K562 (cell line): ENCODE data around the gene PRMT5. TPM values are rescaled to one million over a fixed set of nuclear protein-coding genes. Genes with fewer than 3 reads are reported as not detected.

Experiments
- BCLAF1 ChIP-seq, 2 experiments: fragments of 450-650 bp in 1 of 2; IDR thresholded peaks; 2 replicates each; pipeline ENCODE4 v1.6.1; 2011 to 2017; ENCODE audit warnings: low read depth in 2 of 2, antibody characterized with exemption in 1 of 2, borderline replicate concordance in 1 of 2, low read length in 1 of 2, mild to moderate bottlenecking in 1 of 2, mixed read lengths in 1 of 2; ENCODE audit not compliant: control insufficient read depth in 1 of 2
- CBX1 ChIP-seq: sonication (generic); IDR thresholded peaks from 2 replicates; pipeline ENCODE4 v1.6.1; 2016; ENCODE audit warnings: antibody characterized with exemption, low read depth, mild to moderate bottlenecking
- COPS2 ChIP-seq: fragments of 450-650 bp; conservative IDR thresholded peaks from 2 replicates; pipeline ENCODE4 v1.6.1; 2016; ENCODE audit warnings: mild to moderate bottlenecking, moderate library complexity
- DLX4 ChIP-seq: fragments of 250-450 bp; sonication (Bioruptor Pico); IDR thresholded peaks from 2 replicates; pipeline ENCODE4 v1.6.1; 2021; ENCODE audit warnings: mild to moderate bottlenecking
- ELF1 ChIP-seq: fragments of 200-800 bp; sonication (Bioruptor generic); IDR thresholded peaks from 2 replicates; pipeline ENCODE4 v1.6.1; 2016; ENCODE audit warnings: missing genetic modification characterization, missing compliant biosample characterization
- HDAC6 ChIP-seq: IDR thresholded peaks from 2 replicates; pipeline ENCODE4 v1.6.1; 2012; ENCODE audit warnings: low read depth, mild to moderate bottlenecking, control low read depth, inconsistent platforms, low read length, moderate library complexity
- KLF10 ChIP-seq: fragments of 250-450 bp; sonication (Bioruptor Pico); IDR thresholded peaks from 2 replicates; pipeline ENCODE4 v1.6.1; 2021; ENCODE audit warnings: matching md5 sums
- SIX5 ChIP-seq, 2 experiments: IDR thresholded peaks; 2 replicates each; pipeline ENCODE4 v1.6.1; 2011; ENCODE audit warnings: low read length in 2 of 2, borderline replicate concordance in 1 of 2, low read depth in 1 of 2, mild to moderate bottlenecking in 1 of 2, moderate library complexity in 1 of 2; ENCODE audit not compliant: insufficient read depth in 1 of 2
- SMAD1 ChIP-seq: fragments of 150-350 bp; IDR thresholded peaks from 2 replicates; pipeline ENCODE4 v1.6.1; 2014; ENCODE audit warnings: low read length, low read depth; ENCODE audit not compliant: partially characterized antibody
- SP1 ChIP-seq: sonication (generic); formaldehyde crosslinking; IDR thresholded peaks from 2 replicates; pipeline ENCODE4 v1.8.1; 2022; ENCODE audit warnings: mild to moderate bottlenecking, missing genetic modification reagents
- SPI1 ChIP-seq: IDR thresholded peaks from 2 replicates; pipeline ENCODE4 v1.6.1; 2011; ENCODE audit warnings: low read depth, low read length, control low read depth, borderline replicate concordance
- ZBTB2 ChIP-seq: fragments of 450-650 bp; IDR thresholded peaks from 2 replicates; pipeline ENCODE4 v1.6.1; 2016; ENCODE audit warnings: antibody characterized with exemption
- ZNF23 ChIP-seq: fragments of 250-450 bp; sonication (Bioruptor Pico); IDR thresholded peaks from 2 replicates; pipeline ENCODE4 v1.4.0; 2020; ENCODE audit warnings: mild to moderate bottlenecking
- ZNF239 ChIP-seq: fragments of 250-450 bp; sonication (Bioruptor Pico); IDR thresholded peaks from 2 replicates; pipeline ENCODE4 v1.4.0; 2020; ENCODE audit warnings: mild to moderate bottlenecking
- ZNF354B ChIP-seq: fragments of 250-450 bp; sonication (Bioruptor Pico); IDR thresholded peaks from 2 replicates; pipeline ENCODE4 v1.4.0; 2020
- ZNF592 ChIP-seq: fragments of 450-650 bp; IDR thresholded peaks from 2 replicates; pipeline ENCODE4 v1.6.1; 2017; ENCODE audit warnings: antibody characterized with exemption, mild to moderate bottlenecking
- ZNF655 ChIP-seq: fragments of 250-450 bp; sonication (Bioruptor Pico); IDR thresholded peaks from 2 replicates; pipeline ENCODE4 v1.5.0; 2021
- polyA plus RNA-seq, 8 experiments: library from polyadenylated mRNA; depleted of rRNA in 4 of 8; stranded (reverse) in 5 of 8; unstranded in 3 of 8; fragments of >200 nt; fragmentation: Nextera tagmentation in 2 of 8; fragmentation: Illumina TruSeq in 1 of 8; extraction: Ambion mirVana in 2 of 8; extraction: Trizol in 1 of 8; gene quantifications; 2 replicates each; pipeline versions ENCODE4 v1.2.1 to v1.2.3, GENCODE V29; 2011 to 2014; ENCODE audit warnings: inconsistent platforms in 1 of 8, missing spikeins in 1 of 8
- total RNA-seq, 7 experiments: library from RNA; depleted of rRNA in 6 of 7; stranded (reverse); fragments of >200 nt in 6 of 7; fragmentation: Illumina TruSeq in 2 of 7; extraction: Trizol in 2 of 7; gene quantifications; 2 replicates each; pipeline versions ENCODE4 v1.2.1 to v1.2.3, GENCODE V29; 2011 to 2021; ENCODE audit warnings: low replicate concordance in 1 of 7

PRMT5 gene
- total and polyA plus RNA-seq, 9 of the 15 experiments (the other 6 are each of a cell fraction or from before 2014, with no cell fraction given) = 114 to 552 (median 222) TPM

GRCh38 chr14:22897357-22897756 is 31.8 kb downstream of the PRMT5 start (continued):
- TF ChIP-seq ZBTB2 (peak; percentile 87), BCLAF1 (IDR thresholded peaks at IDR 0.05; ENCODE audit: borderline replicate concordance in 1 of 2, control insufficient read depth in 1 of 2, low read depth in 2 of 2, low read length in 1 of 2) (no peak; a peak in 1 of 4 replicates), SIX5 (IDR thresholded peaks at IDR 0.05; ENCODE audit: borderline replicate concordance in 1 of 2, insufficient read depth in 1 of 2, low read depth in 1 of 2, low read length in 2 of 2) (no peak), SP1 (CRISPR knock-in tag) (no peak), HDAC6 (no peak), DLX4 (CRISPR knock-in tag) (no peak), ZNF239 (CRISPR knock-in tag) (no peak), ZNF592 (peak; percentile 89), CBX1 (no peak), ZNF655 (CRISPR knock-in tag) (no peak), ZNF23 (CRISPR knock-in tag) (no peak), COPS2 (no peak), SPI1 (peak; percentile 45; the same call in 1 of the 2 replicates), SMAD1 (no peak), ELF1 (tag) (no peak), ZNF354B (CRISPR knock-in tag) (no peak), KLF10 (CRISPR knock-in tag) (no peak)
